ENCODE results near the gene CFAP410. TPM values are rescaled to one million over a fixed set of nuclear protein-coding genes. Genes with fewer than 3 reads are reported as not detected.
A peak's percentile ranks its signal among the peaks of the same experiment; 100 is the strongest.
"Not testable (repeated sequence)": the region's sequence is repeated elsewhere in the genome, so short reads cannot be mapped to it uniquely, and the experiment has no call there.

Gene CFAP410
- total and polyA plus RNA-seq, 12 donors, result 10.9 to 34.7 (median 13.9) TPM

DNA sequence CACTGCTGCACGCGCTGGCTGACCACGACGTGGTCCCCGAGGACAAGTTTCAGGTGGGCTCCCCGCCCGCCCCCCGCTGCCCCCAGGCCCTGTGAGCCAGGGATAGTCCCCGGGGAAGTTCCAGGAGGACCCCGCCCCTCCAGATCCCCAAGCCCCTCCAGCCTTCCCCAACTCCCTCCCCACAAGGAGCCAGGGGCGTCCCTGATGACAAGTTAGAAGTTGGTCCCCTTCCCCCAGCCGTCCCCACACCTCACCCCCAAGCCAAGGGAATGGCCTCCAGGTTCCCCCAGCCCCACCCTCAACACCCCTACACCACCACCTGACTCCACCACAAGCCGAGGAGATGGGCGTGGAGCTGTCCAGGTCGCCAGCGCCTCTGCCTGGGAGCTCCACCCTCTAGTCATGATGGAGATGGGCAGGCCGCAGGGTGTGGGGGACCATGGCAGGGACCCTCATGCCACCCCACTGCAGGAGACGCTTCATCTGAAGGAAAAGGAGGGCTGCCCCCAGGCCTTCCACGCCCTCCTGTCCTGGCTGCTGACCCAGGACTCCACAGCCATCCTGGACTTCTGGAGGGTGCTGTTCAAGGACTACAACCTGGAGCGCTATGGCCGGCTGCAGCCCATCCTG, 53.0 kb downstream of the CFAP410 start:
- TF ChIP-seq, protein P1, sequence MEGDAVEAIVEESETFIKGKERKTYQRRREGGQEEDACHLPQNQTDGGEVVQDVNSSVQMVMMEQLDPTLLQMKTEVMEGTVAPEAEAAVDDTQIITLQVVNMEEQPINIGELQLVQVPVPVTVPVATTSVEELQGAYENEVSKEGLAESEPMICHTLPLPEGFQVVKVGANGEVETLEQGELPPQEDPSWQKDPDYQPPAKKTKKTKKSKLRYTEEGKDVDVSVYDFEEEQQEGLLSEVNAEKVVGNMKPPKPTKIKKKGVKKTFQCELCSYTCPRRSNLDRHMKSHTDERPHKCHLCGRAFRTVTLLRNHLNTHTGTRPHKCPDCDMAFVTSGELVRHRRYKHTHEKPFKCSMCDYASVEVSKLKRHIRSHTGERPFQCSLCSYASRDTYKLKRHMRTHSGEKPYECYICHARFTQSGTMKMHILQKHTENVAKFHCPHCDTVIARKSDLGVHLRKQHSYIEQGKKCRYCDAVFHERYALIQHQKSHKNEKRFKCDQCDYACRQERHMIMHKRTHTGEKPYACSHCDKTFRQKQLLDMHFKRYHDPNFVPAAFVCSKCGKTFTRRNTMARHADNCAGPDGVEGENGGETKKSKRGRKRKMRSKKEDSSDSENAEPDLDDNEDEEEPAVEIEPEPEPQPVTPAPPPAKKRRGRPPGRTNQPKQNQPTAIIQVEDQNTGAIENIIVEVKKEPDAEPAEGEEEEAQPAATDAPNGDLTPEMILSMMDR (IDR thresholded peaks at IDR 0.05), result no peak
- ATAC-seq, result no peak
- DNase-seq, result no peak
- Histone ChIP-seq H3K4me1 (peaks cover 0 to 9% (median 0%) of the 10 kb centered on the region in 9 donors), H3K27ac (no peak overlapping the region), H3K36me3 (no peaks in the 10 kb centered on the region), H3K9me3 (no peaks in the 10 kb centered on the region), H3K27me3 (peaks cover 0 to 30% (median 21%) of the 10 kb centered on the region in 7 donors), H3K4me3 (peak overlapping the region in 6 of 10 donors; percentile 26 to 39 (median 33))
- 56% methylated on average over 21 of the region's 21 CpGs for WGBS, 2 donors
- intact Hi-C loops (cut with DNase I), result no loop called here

DNA sequence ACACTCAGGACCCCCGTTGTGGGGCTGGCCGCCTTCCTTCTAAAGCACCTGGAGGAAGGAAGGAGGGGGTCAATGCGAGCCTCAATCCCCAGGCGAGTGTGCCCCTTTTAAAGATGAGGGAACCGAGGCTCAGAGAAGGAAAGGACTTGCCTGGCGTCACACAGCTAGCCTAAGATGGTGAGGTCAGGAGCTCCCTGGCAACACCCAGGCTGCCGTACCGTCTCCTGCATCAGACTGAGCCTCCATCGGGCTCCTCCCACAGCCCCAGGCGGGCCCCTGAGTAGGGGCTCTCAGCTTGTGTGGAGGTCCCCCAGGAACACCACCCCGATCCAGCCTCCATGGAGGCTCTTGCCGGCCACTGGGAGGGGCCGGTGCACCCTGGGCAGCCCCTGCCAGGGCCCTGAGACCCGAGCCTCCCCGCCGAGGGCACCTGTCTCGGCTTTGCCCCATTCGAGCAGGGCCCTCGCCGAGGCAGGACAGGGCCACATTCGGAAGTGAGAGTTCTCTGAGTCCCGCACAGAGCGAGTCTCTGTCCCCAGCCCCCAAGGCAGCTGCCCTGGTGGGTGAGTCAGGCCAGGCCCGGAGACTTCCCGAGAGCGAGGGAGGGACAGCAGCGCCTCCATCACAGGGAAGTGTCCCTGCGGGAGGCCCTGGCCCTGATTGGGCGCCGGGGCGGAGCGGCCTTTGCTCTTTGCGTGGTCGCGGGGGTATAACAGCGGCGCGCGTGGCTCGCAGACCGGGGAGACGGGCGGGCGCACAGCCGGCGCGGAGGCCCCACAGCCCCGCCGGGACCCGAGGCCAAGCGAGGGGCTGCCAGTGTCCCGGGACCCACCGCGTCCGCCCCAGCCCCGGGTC, 53.8 kb downstream of the CFAP410 start, which contains the start of gene AIRE:
Gene AIRE, plus strand, starts transcription at position 739 of the 855 bp plus-strand sequence. CDS start 131 bp downstream, outside the sequence.
- no peak within 1 kb of the TSS for H3K27ac ChIP-seq
- H3K4me3 ChIP-seq, result peak within 1 kb of the TSS in 8 of 10 donors; percentile 9 to 39 (median 32)
- no peaks in the 10 kb centered on the region for H3K36me3 ChIP-seq
- peaks cover 0 to 9% (median 0%) of the 10 kb centered on the region in 9 donors for H3K4me1 ChIP-seq
- TF ChIP-seq, protein P1 (IDR thresholded peaks at IDR 0.05), result peak in 1 of 9 donors; percentile 4
- intact Hi-C loops (cut with DNase I), result no loop called here
- H3K27me3 ChIP-seq, result peaks cover 0 to 30% (median 21%) of the 10 kb centered on the region in 7 donors
- 28 to 31% methylated on average over 44 to 56 of the region's 56 CpGs for WGBS, 2 donors
- ATAC-seq, result peak in 4 of 8 donors; percentile 5 to 74 (median 34)
- H3K9me3 ChIP-seq, result no peaks in the 10 kb centered on the region
- no peak for DNase-seq

DNA sequence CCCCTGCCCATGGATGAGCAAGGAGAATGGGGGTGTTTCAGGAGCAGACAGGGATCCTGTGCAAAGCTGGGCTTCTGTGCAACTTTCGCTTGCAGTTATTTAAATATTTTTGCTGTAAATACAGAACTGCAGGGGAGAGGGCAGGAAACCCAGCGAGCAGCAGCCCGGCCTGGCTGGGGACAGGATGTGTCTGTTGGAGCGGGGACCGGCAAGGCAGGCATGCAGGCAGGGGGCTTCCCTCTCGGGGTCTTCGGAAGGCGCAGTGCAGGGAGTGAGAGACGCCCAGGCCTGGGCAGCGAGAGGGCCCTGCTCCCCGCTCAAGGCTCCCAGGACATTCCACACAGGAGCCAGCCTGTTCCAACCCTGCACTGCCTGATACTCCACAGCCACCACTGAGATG, 55.2 kb downstream of the CFAP410 start:
- DNase-seq (no peak), ATAC-seq (no peak)
- H3K4me1 ChIP-seq, result peaks cover 0 to 9% (median 0%) of the 10 kb centered on the region in 9 donors
- no peak overlapping the region for H3K27ac ChIP-seq
- no peaks in the 10 kb centered on the region for H3K36me3 ChIP-seq
- no peaks in the 10 kb centered on the region for H3K9me3 ChIP-seq
- 69 to 71% methylated on average over 11 of the region's 11 CpGs for WGBS, 2 donors
- TF ChIP-seq, protein P1 (IDR thresholded peaks at IDR 0.05), result no peak
- no peak overlapping the region for H3K4me3 ChIP-seq
- peaks cover 0 to 30% (median 21%) of the 10 kb centered on the region in 7 donors for H3K27me3 ChIP-seq
- intact Hi-C loops (cut with DNase I), result no loop called here

DNA sequence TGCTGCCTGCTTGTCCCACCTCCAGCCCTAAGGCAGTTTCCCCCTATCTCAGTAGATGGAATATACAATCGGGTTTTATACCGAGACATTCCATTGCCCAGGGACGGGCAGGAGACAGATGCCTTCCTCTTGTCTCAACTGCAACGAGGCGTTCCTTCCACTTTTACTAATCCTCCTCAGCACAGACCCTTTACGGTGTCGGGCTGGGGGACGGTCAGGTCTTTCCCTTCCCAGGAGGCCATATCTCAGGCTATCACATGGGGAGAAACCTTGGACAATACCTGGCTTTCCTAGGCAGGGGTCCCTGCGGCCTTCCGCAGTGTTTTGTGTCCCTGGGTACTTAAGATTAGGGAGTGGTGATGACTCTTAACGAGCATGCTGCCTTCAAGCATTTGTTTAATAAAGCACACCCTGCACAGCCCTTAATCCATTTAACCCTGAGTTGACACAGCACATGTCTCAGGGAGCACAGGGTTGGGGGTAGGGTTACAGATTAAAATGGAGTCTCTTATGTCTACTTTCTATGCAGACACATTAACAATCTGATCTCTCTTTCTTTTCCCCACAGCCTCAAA, 55.9 kb downstream of the CFAP410 start:
- peaks cover 0 to 30% (median 21%) of the 10 kb centered on the region in 7 donors for H3K27me3 ChIP-seq
- H3K9me3 ChIP-seq; H3K4me3 ChIP-seq; intact Hi-C loops (cut with DNase I); ATAC-seq; H3K4me1 ChIP-seq; DNase-seq; H3K27ac ChIP-seq; H3K36me3 ChIP-seq: not testable (repeated sequence)
- 76 to 81% methylated on average over 11 of the region's 11 CpGs for WGBS, 2 donors

All from heart right ventricle (tissue), 16 donors.